ENCODE measurements around the gene GATAD2B. TPM values are rescaled to one million over a fixed set of nuclear protein-coding genes. Genes with fewer than 3 reads are reported as not detected.

Gene GATAD2B
- total and polyA plus RNA-seq, 2 donors (not counting 1 experiment from before 2014, with no cell fraction given), result 4.8 to 5.2 TPM

- DNase-seq (ENCODE audit: low read depth in 2 of 2), result no peak
- Histone ChIP-seq H3K4me1 (ENCODE audit: control insufficient read depth, extremely low read depth, insufficient read depth, low read length) (peaks cover 8% of the 10 kb centered on the region), H3K27me3 (ENCODE audit: control insufficient read depth, insufficient read depth, low read length) (no peaks in the 10 kb centered on the region), H4K20me1 (ENCODE audit: control insufficient read depth, extremely low read depth, insufficient read depth, low read length) (no peaks in the 10 kb centered on the region), H3K9me3 (ENCODE audit: control insufficient read depth, insufficient read depth, low read depth, low read length) (no peaks in the 10 kb centered on the region), H3K4me2 (ENCODE audit: extremely low read depth, insufficient read depth, low read length) (no peak overlapping the region), H3K79me2 (ENCODE audit: control insufficient read depth, insufficient read depth, low read length) (no peaks in the 10 kb centered on the region), H2AFZ (ENCODE audit: low read length) (no peak overlapping the region), H3K4me3 (replicated peaks in 1 of 4; ENCODE audit: control extremely low read depth in 1 of 4, insufficient read depth in 1 of 4, low read depth in 3 of 4, low read length in 4 of 4) (no peak overlapping the region), H3K9ac (ENCODE audit: insufficient read depth, low read length) (no peak overlapping the region), H3K36me3 (ENCODE audit: control insufficient read depth, insufficient read depth, low read length) (no peaks in the 10 kb centered on the region), H3K27ac (ENCODE audit: insufficient read depth, low read length) (no peak overlapping the region)
- TF ChIP-seq CTCF (conservative IDR thresholded peaks at IDR 0.05 in 1 of 2, IDR thresholded peaks at IDR 0.05 in 1 of 2; ENCODE audit: low read depth in 1 of 2, low read length in 2 of 2) (no peak), EZH2 (IDR thresholded peaks at IDR 0.05; ENCODE audit: low read length, missing control alignments) (no peak)
Observed at GRCh38 chr1:153779781-153780541, 142.8 kb downstream of the GATAD2B start.

DNA sequence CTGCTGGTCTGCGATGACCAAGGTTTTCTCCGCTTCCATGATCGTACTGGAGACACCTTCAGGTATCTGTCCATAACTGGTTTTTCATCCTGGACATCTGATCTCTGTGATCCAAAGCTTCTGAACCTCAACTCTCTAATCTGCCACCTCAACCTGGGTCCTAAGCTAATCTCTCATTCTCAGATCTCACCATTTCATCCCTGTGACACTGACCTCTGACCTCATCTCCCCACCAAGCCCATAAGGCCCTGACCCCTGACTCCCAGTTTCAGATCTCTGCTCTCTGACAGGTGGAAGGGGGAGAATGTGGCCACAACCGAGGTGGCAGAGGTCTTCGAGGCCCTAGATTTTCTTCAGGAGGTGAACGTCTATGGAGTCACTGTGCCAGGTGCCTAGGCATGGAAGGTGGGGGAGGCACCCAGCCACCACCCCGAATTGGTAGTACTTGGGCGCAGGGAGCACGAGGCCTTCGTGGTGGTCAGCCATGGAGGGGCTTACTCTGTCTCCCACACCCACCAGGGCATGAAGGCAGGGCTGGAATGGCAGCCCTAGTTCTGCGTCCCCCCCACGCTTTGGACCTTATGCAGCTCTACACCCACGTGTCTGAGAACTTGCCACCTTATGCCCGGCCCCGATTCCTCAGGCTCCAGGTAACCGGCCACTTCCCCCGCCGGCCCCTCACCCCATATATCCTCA, 143.8 kb downstream of the GATAD2B start:
- TF ChIP-seq EZH2 (IDR thresholded peaks at IDR 0.05; ENCODE audit: low read length, missing control alignments) (no peak), CTCF (conservative IDR thresholded peaks at IDR 0.05 in 1 of 2, IDR thresholded peaks at IDR 0.05 in 1 of 2; ENCODE audit: low read depth in 1 of 2, low read length in 2 of 2) (no peak)
- Histone ChIP-seq H3K4me3 (replicated peaks in 1 of 4; ENCODE audit: control extremely low read depth in 1 of 4, insufficient read depth in 1 of 4, low read depth in 3 of 4, low read length in 4 of 4) (no peak overlapping the region), H2AFZ (ENCODE audit: low read length) (no peak overlapping the region), H3K36me3 (ENCODE audit: control insufficient read depth, insufficient read depth, low read length) (no peaks in the 10 kb centered on the region), H3K9me3 (ENCODE audit: control insufficient read depth, insufficient read depth, low read depth, low read length) (no peaks in the 10 kb centered on the region), H3K27me3 (ENCODE audit: control insufficient read depth, insufficient read depth, low read length) (no peaks in the 10 kb centered on the region), H3K79me2 (ENCODE audit: control insufficient read depth, insufficient read depth, low read length) (no peaks in the 10 kb centered on the region), H4K20me1 (ENCODE audit: control insufficient read depth, extremely low read depth, insufficient read depth, low read length) (no peaks in the 10 kb centered on the region), H3K4me1 (ENCODE audit: control insufficient read depth, extremely low read depth, insufficient read depth, low read length) (peaks cover 11% of the 10 kb centered on the region), H3K27ac (ENCODE audit: insufficient read depth, low read length) (no peak overlapping the region), H3K4me2 (ENCODE audit: extremely low read depth, insufficient read depth, low read length) (no peak overlapping the region), H3K9ac (ENCODE audit: insufficient read depth, low read length) (no peak overlapping the region)
- DNase-seq (ENCODE audit: low read depth in 2 of 2), result no peak

DNA sequence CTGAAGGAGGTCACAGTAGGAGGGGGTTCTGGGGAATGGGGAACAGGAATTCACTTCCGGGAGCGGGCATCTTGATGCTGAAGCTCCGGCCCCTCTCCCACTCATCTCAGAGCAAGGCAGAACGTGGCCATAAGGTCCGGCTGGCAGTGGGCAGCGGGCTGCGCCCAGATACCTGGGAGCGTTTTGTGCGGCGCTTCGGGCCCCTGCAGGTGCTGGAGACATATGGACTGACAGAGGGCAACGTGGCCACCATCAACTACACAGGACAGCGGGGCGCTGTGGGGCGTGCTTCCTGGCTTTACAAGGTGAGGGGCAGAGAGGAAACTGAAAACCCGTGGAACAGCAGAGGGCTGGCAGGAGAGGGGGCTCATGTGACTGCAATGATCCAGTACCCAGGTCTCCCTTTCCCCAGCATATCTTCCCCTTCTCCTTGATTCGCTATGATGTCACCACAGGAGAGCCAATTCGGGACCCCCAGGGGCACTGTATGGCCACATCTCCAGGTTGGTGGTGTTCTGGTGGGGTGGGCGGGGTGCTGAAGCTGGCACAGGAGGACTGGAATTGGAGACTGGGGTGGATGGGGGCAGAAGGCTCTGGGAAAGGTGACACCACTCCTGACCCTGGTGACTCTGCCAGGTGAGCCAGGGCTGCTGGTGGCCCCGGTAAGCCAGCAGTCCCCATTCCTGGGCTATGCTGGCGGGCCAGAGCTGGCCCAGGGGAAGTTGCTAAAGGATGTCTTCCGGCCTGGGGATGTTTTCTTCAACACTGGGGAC, 144.5 kb downstream of the GATAD2B start:
- H3K9me3 ChIP-seq (ENCODE audit: control insufficient read depth, insufficient read depth, low read depth, low read length), result no peaks in the 10 kb centered on the region
- H3K36me3 ChIP-seq (ENCODE audit: control insufficient read depth, insufficient read depth, low read length), result no peaks in the 10 kb centered on the region
- H2AFZ ChIP-seq (ENCODE audit: low read length), result no peak overlapping the region
- TF ChIP-seq EZH2 (IDR thresholded peaks at IDR 0.05; ENCODE audit: low read length, missing control alignments), result no peak
- no peak for TF ChIP-seq CTCF (conservative IDR thresholded peaks at IDR 0.05 in 1 of 2, IDR thresholded peaks at IDR 0.05 in 1 of 2; ENCODE audit: low read depth in 1 of 2, low read length in 2 of 2)
- H3K9ac ChIP-seq (ENCODE audit: insufficient read depth, low read length), result no peak overlapping the region
- no peaks in the 10 kb centered on the region for H3K27me3 ChIP-seq (ENCODE audit: control insufficient read depth, insufficient read depth, low read length)
- no peaks in the 10 kb centered on the region for H3K79me2 ChIP-seq (ENCODE audit: control insufficient read depth, insufficient read depth, low read length)
- no peak for DNase-seq (ENCODE audit: low read depth in 2 of 2)
- H3K4me1 ChIP-seq (ENCODE audit: control insufficient read depth, extremely low read depth, insufficient read depth, low read length), result peaks cover 11% of the 10 kb centered on the region
- H4K20me1 ChIP-seq (ENCODE audit: control insufficient read depth, extremely low read depth, insufficient read depth, low read length), result no peaks in the 10 kb centered on the region
- H3K4me2 ChIP-seq (ENCODE audit: extremely low read depth, insufficient read depth, low read length), result no peak overlapping the region
- no peak overlapping the region for H3K27ac ChIP-seq (ENCODE audit: insufficient read depth, low read length)
- no peak overlapping the region for H3K4me3 ChIP-seq (replicated peaks in 1 of 4; ENCODE audit: control extremely low read depth in 1 of 4, insufficient read depth in 1 of 4, low read depth in 3 of 4, low read length in 4 of 4)

Data from fibroblast of lung (primary cell).